ENCODE results near the gene PCDHB15.

PCDHB15 gene

GRCh38 chr5:141250576-141250975, 5.4 kb downstream of the PCDHB15 start:
- FAIRE-seq: no peak

GRCh38 chr5:141258464-141258863, 13.3 kb downstream of the PCDHB15 start:
- no peak for FAIRE-seq

GRCh38 chr5:141258948-141259347, 13.8 kb downstream of the PCDHB15 start:
- no peak for FAIRE-seq

GRCh38 chr5:141260458-141261237, 15.5 kb downstream of the PCDHB15 start:
- FAIRE-seq: no peak

GRCh38 chr5:141261238-141261546, 16.0 kb downstream of the PCDHB15 start:
- no peak for FAIRE-seq

GRCh38 chr5:141269195-141269594, 24.0 kb downstream of the PCDHB15 start:
- no peak for FAIRE-seq

GRCh38 chr5:141272906-141273305, 27.7 kb downstream of the PCDHB15 start:
- no peak for FAIRE-seq

GRCh38 chr5:141298376-141298775, 53.2 kb downstream of the PCDHB15 start:
- no peak for FAIRE-seq

Measured in islet of Langerhans (tissue), 1 donor.